Heart left ventricle (tissue), 16 donors: ENCODE data around the gene NID2. TPM values are rescaled to one million over a fixed set of nuclear protein-coding genes. Genes with fewer than 3 reads are reported as not detected.

Source experiments
- ATAC-seq, 4 donors: fragments of 200-7000 bp; cut with Tn5 transposase; one replicate each; pipeline ENCODE4 v1.9.1; 2020 to 2022; ENCODE audit warnings: moderate library complexity in 4 of 4, mild to moderate bottlenecking in 3 of 4, moderate number of reproducible peaks in 1 of 4
- DNase-seq, 5 donors: peaks; one replicate each; pipeline ENCODE4 v3.0.0-alpha.2; 2020
- H3K27ac ChIP-seq, 12 donors: fragments of 200-600 bp; sonication (generic) in 4 of 12; one replicate each; pipeline versions ENCODE4 v1.5.0 to v1.8.0; 2016 to 2022; ENCODE audit warnings: mild to moderate bottlenecking in 2 of 12
- H3K27me3 ChIP-seq, 9 donors: fragments of 200-600 bp; sonication (generic) in 2 of 9; one replicate each; pipeline versions ENCODE4 v1.5.1 to v1.8.0; 2016 to 2022; ENCODE audit warnings: mild to moderate bottlenecking in 3 of 9
- H3K36me3 ChIP-seq, 9 donors: fragments of 200-600 bp; sonication (generic) in 2 of 9; one replicate each; pipeline versions ENCODE4 v1.5.0 to v1.8.0; 2018 to 2022; ENCODE audit warnings: mild to moderate bottlenecking in 2 of 9
- H3K4me1 ChIP-seq, 12 donors: fragments of 200-600 bp; sonication (generic) in 4 of 12; one replicate each; pipeline versions ENCODE4 v1.5.0 to v1.8.0; 2016 to 2022; ENCODE audit warnings: mild to moderate bottlenecking in 3 of 12
- H3K4me3 ChIP-seq, 12 donors: fragments of 200-600 bp; sonication (generic) in 4 of 12; one replicate each; pipeline versions ENCODE4 v1.5.0 to v1.8.0; 2017 to 2022; ENCODE audit warnings: mild to moderate bottlenecking in 9 of 12, moderate library complexity in 4 of 12
- H3K9me3 ChIP-seq, 12 donors: fragments of 200-600 bp; sonication (generic) in 4 of 12; one replicate each; pipeline versions ENCODE4 v1.5.0 to v1.8.0; 2016 to 2022; ENCODE audit warnings: mild to moderate bottlenecking in 1 of 12
- POLR2A ChIP-seq, 2 donors: fragments of 450-650 bp; IDR thresholded peaks; one replicate each; pipeline ENCODE4 v1.6.1; 2017; ENCODE audit warnings: antibody characterized with exemption in 2 of 2, mild to moderate bottlenecking in 2 of 2, moderate library complexity in 2 of 2
- WGBS, 4 donors: extraction: QIAGEN DNeasy Blood & Tissue Kit in 2 of 4; methylation state at CpG; one replicate each; pipeline versions ENCODE4 v1.1.5 to v1.1.7; 2013 to 2018; 5-methylcytosine and 5-hydroxymethylcytosine counted together
- intact Hi-C, 10 donors: fragments of 100-400 bp; cut with DNase I; formaldehyde crosslinking; loops; one replicate each; pipeline versions ENCODE4 v1.11.1 to v1.14.2; 2022
- polyA plus RNA-seq, 2 donors: library from polyadenylated mRNA; stranded (reverse); fragments of 200-250 nt; gene quantifications; one replicate each; pipeline ENCODE4 v1.2.3, GENCODE V29; 2013
- total RNA-seq, 9 donors: library from RNA; depleted of rRNA in 2 of 9; stranded (reverse); fragments of >200 nt in 2 of 9; fragmentation: NEBNext Ultra II Directional in 3 of 9; extraction: Animal tissue kit (Norgen Biotek cat#: 25700) in 3 of 9; gene quantifications; one replicate each; pipeline versions ENCODE4 v1.1.0 to v1.2.4, GENCODE V29; 2016 to 2023
- TF ChIP-seq, protein P1 (sequence below), 12 donors: fragments of 200-600 bp; sonication (generic) in 4 of 12; IDR thresholded peaks; one replicate each; pipeline versions ENCODE4 v1.5.0 to v1.8.0; 2018 to 2022; ENCODE audit warnings: antibody characterized with exemption in 12 of 12, mild to moderate bottlenecking in 5 of 12
- donor health status: ischemic (EF 13 %, LVEDD 7.1; RV severe dilation, severe dysfunction).
- donor health status: healthy with polysubstance abuse.
- donor health status: DM: no; HTN: yes; CAD: no.
- donor health status: DM: no; HTN: no; CAD: no.
- donor health status: ischemic (EF 25% LVEDD 6.9; RV normal size, moderate dysfunction).
- donor health status: ischemic (EF 25% LVEDD 5.7; RV mildly dilated, moderate dysfunction).
- donor health status: healthy.
- donor health status: DM: yes; HTN: yes; CAD: no.
- donor health status: ischemic (EF 35%, LVEDD 5.7; RV mildly dilated, moderate dysfunction).
- donor health status: nonischemic (EF 11% LVEDD 7.7; RV severe dilation, severe dysfunction).
- donor health status: DM: yes; HTN: yes; CAD: no.
- donor health status: PGD.
- donor health status: ischemic (EF 29% LVEDD 5.4; RV normal size, mild dysfunction).
- donor health status: nonischemic (EF 23%, LVEDD 6.1; RV moderate dilation, normal function).

Gene NID2
- total and polyA plus RNA-seq, 11 donors = 17.3 to 77.4 (median 40.6) TPM

DNA sequence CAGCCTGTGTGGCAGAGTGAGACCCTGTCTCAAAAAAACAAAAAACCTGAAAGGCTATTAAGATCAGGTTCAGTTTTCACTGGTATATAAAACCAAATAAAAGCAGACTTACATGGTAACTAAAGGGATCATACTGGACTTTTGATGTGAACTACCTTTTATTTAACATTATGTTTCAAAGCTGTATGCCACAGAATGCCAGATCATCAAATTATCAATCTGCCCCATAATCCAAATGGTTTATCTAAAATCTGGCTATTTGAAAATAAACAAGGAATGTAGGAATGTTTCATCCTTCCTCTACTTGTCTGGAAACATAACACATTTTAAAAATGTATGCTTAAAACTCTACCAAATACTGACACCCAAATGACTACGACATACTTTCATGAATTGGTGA is 14.2 kb downstream of the NID2 start:
- no peak for TF ChIP-seq POLR2A (IDR thresholded peaks at IDR 0.05)
- TF ChIP-seq, protein P1, sequence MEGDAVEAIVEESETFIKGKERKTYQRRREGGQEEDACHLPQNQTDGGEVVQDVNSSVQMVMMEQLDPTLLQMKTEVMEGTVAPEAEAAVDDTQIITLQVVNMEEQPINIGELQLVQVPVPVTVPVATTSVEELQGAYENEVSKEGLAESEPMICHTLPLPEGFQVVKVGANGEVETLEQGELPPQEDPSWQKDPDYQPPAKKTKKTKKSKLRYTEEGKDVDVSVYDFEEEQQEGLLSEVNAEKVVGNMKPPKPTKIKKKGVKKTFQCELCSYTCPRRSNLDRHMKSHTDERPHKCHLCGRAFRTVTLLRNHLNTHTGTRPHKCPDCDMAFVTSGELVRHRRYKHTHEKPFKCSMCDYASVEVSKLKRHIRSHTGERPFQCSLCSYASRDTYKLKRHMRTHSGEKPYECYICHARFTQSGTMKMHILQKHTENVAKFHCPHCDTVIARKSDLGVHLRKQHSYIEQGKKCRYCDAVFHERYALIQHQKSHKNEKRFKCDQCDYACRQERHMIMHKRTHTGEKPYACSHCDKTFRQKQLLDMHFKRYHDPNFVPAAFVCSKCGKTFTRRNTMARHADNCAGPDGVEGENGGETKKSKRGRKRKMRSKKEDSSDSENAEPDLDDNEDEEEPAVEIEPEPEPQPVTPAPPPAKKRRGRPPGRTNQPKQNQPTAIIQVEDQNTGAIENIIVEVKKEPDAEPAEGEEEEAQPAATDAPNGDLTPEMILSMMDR (IDR thresholded peaks at IDR 0.05) = no peak
- peaks cover 0 to 59% (median 11%) of the 10 kb centered on the region in 9 donors for H3K36me3 ChIP-seq
- no peaks in the 10 kb centered on the region for H3K9me3 ChIP-seq
- 1 to 88% (median 50%) methylated on average over 1 of the region's 1 CpG for WGBS, 4 donors
- DNase-seq (no peak), ATAC-seq (no peak)
- no peaks in the 10 kb centered on the region for H3K27me3 ChIP-seq
- H3K27ac ChIP-seq = peak overlapping the region in 8 of 12 donors; percentile 11 to 79 (median 74)
- H3K4me1 ChIP-seq = peaks cover 5 to 80% (median 67%) of the 10 kb centered on the region in 12 donors
- intact Hi-C loops = no loop called here
- H3K4me3 ChIP-seq = no peak overlapping the region

DNA sequence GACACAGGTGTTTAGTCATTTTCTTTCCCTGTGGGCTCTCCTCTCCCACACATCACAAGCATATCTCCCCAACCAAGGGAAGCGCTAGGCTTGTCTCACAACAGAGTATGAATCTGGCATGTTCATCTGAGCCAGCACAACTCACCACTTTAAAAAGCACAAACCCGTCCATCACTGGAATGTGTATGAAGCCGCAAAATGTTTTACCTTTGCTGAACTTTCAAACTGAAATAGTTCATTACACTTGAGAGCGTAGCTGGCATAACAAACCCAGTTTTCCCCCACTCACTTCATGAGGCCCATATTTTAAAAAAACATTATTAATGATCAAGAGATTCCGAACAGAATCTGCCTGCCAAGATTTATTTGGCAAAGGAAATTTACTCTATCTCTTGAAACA is 15.8 kb downstream of the NID2 start:
- WGBS, 4 donors = 38 to 47% (median 45%) methylated on average over 5 of the region's 5 CpGs
- no peak overlapping the region for H3K4me3 ChIP-seq
- TF ChIP-seq POLR2A (IDR thresholded peaks at IDR 0.05) = no peak
- TF ChIP-seq, protein P1 (IDR thresholded peaks at IDR 0.05) = no peak

DNA sequence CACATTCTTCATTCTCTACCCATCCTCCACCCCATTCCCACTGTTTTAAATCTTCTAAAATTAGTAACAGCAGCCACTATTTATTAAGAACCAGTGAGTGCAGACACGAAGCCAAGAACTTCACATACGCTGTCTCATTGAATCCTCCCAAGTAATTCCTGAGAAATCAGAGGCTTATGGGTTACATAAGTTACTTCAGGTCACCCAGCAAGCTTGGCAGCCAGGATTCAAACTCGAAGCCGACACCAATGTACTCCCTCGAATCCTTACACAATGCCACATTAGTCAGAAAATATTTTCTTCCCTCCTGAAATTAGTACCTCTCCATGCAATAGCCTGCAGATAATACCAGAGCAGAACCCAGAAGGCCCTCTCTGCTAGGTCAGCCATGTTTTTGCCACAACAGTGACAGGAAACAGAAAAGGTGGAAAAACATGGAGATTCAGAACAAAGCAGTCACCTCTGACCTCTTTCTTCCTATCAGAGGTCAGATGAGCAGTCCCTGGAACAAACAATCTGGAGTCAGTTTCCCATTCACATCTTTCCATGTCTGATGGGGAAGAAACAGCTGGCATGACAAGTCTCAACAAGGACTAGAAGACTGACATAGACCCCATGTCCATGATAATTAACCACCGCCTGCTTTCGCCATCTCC is 16.4 kb downstream of the NID2 start:
- Histone ChIP-seq H3K36me3 (peaks cover 0 to 38% (median 4%) of the 10 kb centered on the region in 9 donors), H3K9me3 (no peaks in the 10 kb centered on the region), H3K27ac (peak overlapping the region; percentile 18 to 79 (median 74)), H3K4me3 (peak overlapping the region in 3 of 12 donors; percentile 5 to 14 (median 9)), H3K27me3 (no peaks in the 10 kb centered on the region), H3K4me1 (peaks cover 8 to 88% (median 77%) of the 10 kb centered on the region in 12 donors)
- ATAC-seq (peak in 3 of 4 donors; percentile 40 to 43 (median 43)), DNase-seq (no peak)
- TF ChIP-seq, protein P1 (IDR thresholded peaks at IDR 0.05) = no peak
- TF ChIP-seq POLR2A (IDR thresholded peaks at IDR 0.05) = no peak
- intact Hi-C loops = no loop called here
- 42 to 54% (median 46%) methylated on average over 7 of the region's 7 CpGs for WGBS, 4 donors

More for the DNA sequence above, 15.8 kb downstream of the NID2 start:
- intact Hi-C loops = no loop called here
- Histone ChIP-seq H3K27me3 (no peaks in the 10 kb centered on the region), H3K36me3 (peaks cover 0 to 44% (median 4%) of the 10 kb centered on the region in 9 donors), H3K9me3 (no peaks in the 10 kb centered on the region), H3K27ac (peak overlapping the region in 11 of 12 donors; percentile 18 to 79 (median 76)), H3K4me1 (peaks cover 7 to 81% (median 71%) of the 10 kb centered on the region in 12 donors)
- DNase-seq = no peak
- peak in 2 of 4 donors; percentile 25 to 33 for ATAC-seq

GRCh38 chr14:52051871-52052270 is 17.0 kb downstream of the NID2 start:
- Histone ChIP-seq H3K9me3 (no peaks in the 10 kb centered on the region), H3K27ac (peak overlapping the region in 11 of 12 donors; percentile 18 to 79 (median 76)), H3K4me3 (peak overlapping the region in 5 of 12 donors; percentile 3 to 27 (median 9)), H3K36me3 (peaks cover 0 to 34% (median 0%) of the 10 kb centered on the region in 9 donors), H3K27me3 (no peaks in the 10 kb centered on the region), H3K4me1 (peaks cover 8 to 93% (median 82%) of the 10 kb centered on the region in 12 donors)
- peak in 1 of 4 donors; percentile 23 for ATAC-seq
- 38 to 63% (median 52%) methylated on average over 2 of the region's 2 CpGs for WGBS, 4 donors
- TF ChIP-seq, protein P1 (IDR thresholded peaks at IDR 0.05) = no peak
- TF ChIP-seq POLR2A (IDR thresholded peaks at IDR 0.05) = no peak
- DNase-seq = no peak
- intact Hi-C loops = no loop called here
